ENCODE measurements around the gene LIPT2.

DNA sequence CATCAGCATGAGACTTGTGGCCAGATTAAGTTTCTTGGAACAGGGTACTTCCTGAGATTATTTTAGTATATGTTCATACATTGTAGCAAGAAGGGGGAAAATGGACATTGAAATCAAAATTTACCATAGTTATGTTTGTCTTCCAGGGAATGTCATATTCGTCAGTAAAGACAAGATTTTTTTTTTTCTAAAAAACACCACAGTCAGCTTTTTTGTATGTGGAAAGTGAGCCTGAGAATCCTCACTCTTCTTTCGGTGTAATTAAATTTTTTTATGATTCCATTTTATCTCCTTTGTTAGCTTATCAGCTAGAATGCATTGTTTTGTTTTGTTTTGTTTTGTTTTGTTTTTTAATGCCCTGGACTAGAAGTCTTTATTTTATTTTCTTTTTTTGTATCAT lies 31.5 kb upstream of the LIPT2 start:
- TF ChIP-seq, protein P1, sequence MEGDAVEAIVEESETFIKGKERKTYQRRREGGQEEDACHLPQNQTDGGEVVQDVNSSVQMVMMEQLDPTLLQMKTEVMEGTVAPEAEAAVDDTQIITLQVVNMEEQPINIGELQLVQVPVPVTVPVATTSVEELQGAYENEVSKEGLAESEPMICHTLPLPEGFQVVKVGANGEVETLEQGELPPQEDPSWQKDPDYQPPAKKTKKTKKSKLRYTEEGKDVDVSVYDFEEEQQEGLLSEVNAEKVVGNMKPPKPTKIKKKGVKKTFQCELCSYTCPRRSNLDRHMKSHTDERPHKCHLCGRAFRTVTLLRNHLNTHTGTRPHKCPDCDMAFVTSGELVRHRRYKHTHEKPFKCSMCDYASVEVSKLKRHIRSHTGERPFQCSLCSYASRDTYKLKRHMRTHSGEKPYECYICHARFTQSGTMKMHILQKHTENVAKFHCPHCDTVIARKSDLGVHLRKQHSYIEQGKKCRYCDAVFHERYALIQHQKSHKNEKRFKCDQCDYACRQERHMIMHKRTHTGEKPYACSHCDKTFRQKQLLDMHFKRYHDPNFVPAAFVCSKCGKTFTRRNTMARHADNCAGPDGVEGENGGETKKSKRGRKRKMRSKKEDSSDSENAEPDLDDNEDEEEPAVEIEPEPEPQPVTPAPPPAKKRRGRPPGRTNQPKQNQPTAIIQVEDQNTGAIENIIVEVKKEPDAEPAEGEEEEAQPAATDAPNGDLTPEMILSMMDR (conservative IDR thresholded peaks at IDR 0.05; ENCODE audit: low read depth, low read length) = no peak
- TF ChIP-seq EZH2 (IDR thresholded peaks at IDR 0.05; ENCODE audit: borderline replicate concordance, low read depth, low read length, poor library complexity, severe bottlenecking) = no peak
